A673 (cell line): ENCODE results near the gene PDGFD. TPM values are rescaled to one million over a fixed set of nuclear protein-coding genes. Genes with fewer than 3 reads are reported as not detected.

Experiments
- BruUV-seq: library from RNA; stranded (reverse); fragments of 400-500 nt; replicated peaks from 2 replicates; lab custom pipeline; 2021; lab: Mats Ljungman, UMichigan
- CTCF ChIA-PET: fragments of 300-600 bp; sonication (Branson Sonifier 250); formaldehyde crosslinking; loops from one replicate; lab custom pipeline; 2022; ENCODE audit warnings: antibody characterized with exemption; lab: Charles Lee
- POLR2A ChIA-PET: fragments of 300-600 bp; sonication (Branson Sonifier 250); formaldehyde crosslinking; loops from one replicate; lab custom pipeline; 2022; ENCODE audit warnings: antibody characterized with exemption; ENCODE audit not compliant: low non-redundant PET; lab: Charles Lee
- DNase-seq: peaks from one replicate; pipeline ENCODE4 v3.0.0-alpha.2; 2015; ENCODE audit warnings: low spot score
- H3K27ac ChIP-seq: fragments of 200-600 bp; sonication (generic); 2 replicates; pipeline ENCODE4 v1.5.1; 2016; ENCODE audit warnings: mixed run types, low read depth, mild to moderate bottlenecking, mixed read lengths, antibody characterized with exemption, low read length; ENCODE audit not compliant: poor library complexity, severe bottlenecking
- H3K27me3 ChIP-seq: fragments of 200-600 bp; sonication (generic); replicated peaks from 2 replicates; pipeline ENCODE4 v1.6.1; 2017; ENCODE audit warnings: mixed run types, low read depth, mild to moderate bottlenecking, mixed read lengths, antibody characterized with exemption, low read length; ENCODE audit not compliant: insufficient read depth, poor library complexity
- H3K36me3 ChIP-seq: fragments of 200-600 bp; sonication (generic); 2 replicates; pipeline ENCODE4 v1.6.1; 2016; ENCODE audit warnings: mixed run types, mild to moderate bottlenecking, mixed read lengths, antibody characterized with exemption, low read length; ENCODE audit not compliant: insufficient read depth, poor library complexity, severe bottlenecking
- H3K4me1 ChIP-seq: fragments of 200-600 bp; sonication (generic); 2 replicates; pipeline ENCODE4 v1.6.1; 2017; ENCODE audit warnings: mixed run types, mild to moderate bottlenecking, mixed read lengths, antibody characterized with exemption, low read length; ENCODE audit not compliant: insufficient read depth, poor library complexity, severe bottlenecking
- H3K4me3 ChIP-seq: fragments of 200-600 bp; sonication (generic); 2 replicates; pipeline ENCODE4 v1.5.1; 2016; ENCODE audit warnings: low read depth, mixed run types, mild to moderate bottlenecking, mixed read lengths, low read length; ENCODE audit not compliant: poor library complexity, severe bottlenecking
- H3K9me3 ChIP-seq: fragments of 200-600 bp; sonication (generic); 2 replicates; pipeline ENCODE4 v1.6.1; 2016; ENCODE audit warnings: mixed run types, low read depth, mild to moderate bottlenecking, mixed read lengths, antibody characterized with exemption, low read length; ENCODE audit not compliant: poor library complexity, severe bottlenecking
- CTCF ChIP-seq: fragments of 300-800, 200-600 bp; sonication (generic); conservative IDR thresholded peaks from 2 replicates; pipeline ENCODE4 v1.5.1; 2017; ENCODE audit warnings: low read depth, mild to moderate bottlenecking, antibody characterized with exemption, low read length, moderate library complexity, mixed read lengths
- EZH2 ChIP-seq: fragments of 200-600 bp; sonication (generic); IDR thresholded peaks from 2 replicates; pipeline ENCODE4 v1.6.1; 2017; ENCODE audit warnings: borderline replicate concordance, low read depth, mild to moderate bottlenecking, mixed read lengths, antibody characterized with exemption, low read length; ENCODE audit not compliant: poor library complexity, severe bottlenecking
- intact Hi-C: fragments of 100-400 bp; cut with micrococcal nuclease; formaldehyde crosslinking; loops from one replicate; pipeline ENCODE4 v1.10.0; 2022; ENCODE audit not compliant: unreplicated experiment
- total RNA-seq: library from RNA; stranded (reverse); gene quantifications from 2 replicates; pipeline ENCODE4 v1.2.3, GENCODE V29; 2021

The PDGFD gene
- total RNA-seq, 1 experiment from 2014 or later: 6.1 TPM

GRCh38 chr11:103926990-103927389 lies 237.0 kb downstream of the PDGFD start:
- BruUV-seq: no TSS peak
- intact Hi-C loops: loop anchor here (5.0 to 10.0 kb wide), 2 partner anchors 225 to 308 kb away; no protein-coding TSS in a partner anchor

GRCh38 chr11:103924166-103925013 lies 239.6 kb downstream of the PDGFD start:
- H3K4me1 ChIP-seq: no peaks in the 10 kb centered on the region
- ChIA-PET CTCF (no interaction called here), POLR2A (interaction anchor here (0.6 kb wide), 1 partner anchor 12 kb away, joined by 7 read pairs; no protein-coding TSS in a partner anchor)
- H3K4me3 ChIP-seq: no peak overlapping the region
- no peaks in the 10 kb centered on the region for H3K27me3 ChIP-seq
- no peaks in the 10 kb centered on the region for H3K9me3 ChIP-seq
- TF ChIP-seq CTCF: no peak
- TF ChIP-seq EZH2: no peak
- DNase-seq: no peak
- no peak overlapping the region for H3K27ac ChIP-seq
- intact Hi-C loops: loop anchor here (5.0 to 10.0 kb wide), 3 partner anchors 228 to 310 kb away; no protein-coding TSS in a partner anchor
- H3K36me3 ChIP-seq: no peaks in the 10 kb centered on the region
- BruUV-seq: no TSS peak

More at GRCh38 chr11:103926990-103927389, 237.0 kb downstream of the PDGFD start:
- Histone ChIP-seq H3K9me3 (no peaks in the 10 kb centered on the region), H3K36me3 (no peaks in the 10 kb centered on the region), H3K4me1 (no peaks in the 10 kb centered on the region), H3K27me3 (no peaks in the 10 kb centered on the region), H3K4me3 (no peak overlapping the region), H3K27ac (no peak overlapping the region)
- TF ChIP-seq CTCF (no peak), EZH2 (no peak)
- DNase-seq: no peak
- ChIA-PET POLR2A (no interaction called here), CTCF (no interaction called here)

GRCh38 chr11:103923451-103923931 lies 240.5 kb downstream of the PDGFD start:
- TF ChIP-seq EZH2 (no peak), CTCF (no peak)
- no TSS peak for BruUV-seq
- Histone ChIP-seq H3K27me3 (no peaks in the 10 kb centered on the region), H3K9me3 (no peaks in the 10 kb centered on the region), H3K27ac (no peak overlapping the region), H3K36me3 (no peaks in the 10 kb centered on the region), H3K4me1 (no peaks in the 10 kb centered on the region), H3K4me3 (no peak overlapping the region)
- CTCF ChIA-PET: no interaction called here
- POLR2A ChIA-PET: interaction anchor here (0.6 kb wide), 1 partner anchor 11 kb away, joined by 7 read pairs; no protein-coding TSS in a partner anchor
- intact Hi-C loops: loop anchor here (5.0 to 10.0 kb wide), 2 partner anchors 241 to 311 kb away; no protein-coding TSS in a partner anchor
- no peak for DNase-seq
